Hematopoietic multipotent progenitor cell (in vitro differentiated cells): ENCODE results near the gene LCN6. TPM values are rescaled to one million over a fixed set of nuclear protein-coding genes. Genes with fewer than 3 reads are reported as not detected.
"Not testable (repeated sequence)": the region's sequence is repeated elsewhere in the genome, so short reads cannot be mapped to it uniquely, and the experiment has no call there.

Experiments used
- DNase-seq, 3 donors: peaks; one replicate each; pipeline ENCODE4 v3.0.0-alpha.2; 2011 to 2015; ENCODE audit warnings: low read depth in 2 of 3, low spot score in 2 of 3
- total RNA-seq: library from RNA; depleted of rRNA; stranded (reverse); fragments of >200 nt; gene quantifications from one replicate; pipeline ENCODE4 v1.2.3, GENCODE V29; 2012

The LCN6 gene
- total RNA-seq, 1 donor = 0.81 TPM

DNA sequence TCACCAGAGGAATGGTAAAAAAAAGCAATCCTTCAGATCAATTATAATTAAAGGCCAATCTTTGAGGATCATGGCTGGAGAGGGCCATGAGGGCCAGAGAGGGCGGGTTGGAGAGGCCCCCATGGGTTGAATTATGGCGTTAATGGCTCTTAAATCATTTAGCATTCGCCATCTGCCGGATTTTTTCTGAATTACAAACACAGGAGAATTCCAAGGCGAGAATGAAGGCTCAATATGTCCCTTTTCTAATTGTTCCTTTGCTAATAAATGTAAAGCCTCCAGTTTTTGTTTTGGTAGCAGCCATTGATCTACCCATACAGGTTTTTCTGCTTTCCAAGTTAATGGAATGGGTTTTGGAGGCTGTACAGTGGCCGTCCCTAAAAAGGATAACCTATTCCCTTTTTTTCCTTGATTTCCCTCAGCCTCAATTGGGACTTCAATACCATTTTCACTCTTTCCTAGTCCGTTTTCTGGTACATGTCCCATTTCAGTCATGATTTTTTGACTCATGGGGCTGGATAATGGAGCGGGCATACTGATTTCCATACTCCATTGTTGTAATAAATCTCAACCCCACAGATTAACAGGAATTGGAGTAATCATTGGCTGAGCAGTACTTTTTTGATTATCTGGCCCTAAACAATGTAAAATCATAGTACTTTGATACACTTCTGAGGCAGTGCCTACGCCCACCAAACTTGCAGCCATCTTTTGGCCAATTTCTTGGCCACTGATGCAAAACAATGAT lies 36.1 kb upstream of the LCN6 start:
- peak in 1 of 3 donors; percentile 61 for DNase-seq

DNA sequence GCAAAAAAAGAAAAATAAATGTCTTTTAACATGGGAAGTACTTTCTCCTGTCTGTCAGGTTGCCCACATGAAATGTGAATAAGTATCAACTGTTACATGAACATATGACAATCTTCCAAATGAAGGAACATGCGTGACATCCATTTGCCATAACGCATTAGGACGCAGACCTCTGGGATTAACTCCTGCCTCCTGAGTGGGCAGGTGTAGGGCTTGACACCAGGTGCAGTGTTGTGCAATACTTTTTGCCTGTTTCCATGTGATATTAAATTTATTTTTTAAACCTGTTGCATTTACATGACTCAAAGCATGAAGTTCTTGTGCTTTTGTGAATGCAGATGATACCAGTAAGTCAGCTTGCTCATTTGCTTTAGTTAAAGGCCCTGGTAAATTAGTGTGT lies 34.1 kb upstream of the LCN6 start:
- DNase-seq = no peak

DNA sequence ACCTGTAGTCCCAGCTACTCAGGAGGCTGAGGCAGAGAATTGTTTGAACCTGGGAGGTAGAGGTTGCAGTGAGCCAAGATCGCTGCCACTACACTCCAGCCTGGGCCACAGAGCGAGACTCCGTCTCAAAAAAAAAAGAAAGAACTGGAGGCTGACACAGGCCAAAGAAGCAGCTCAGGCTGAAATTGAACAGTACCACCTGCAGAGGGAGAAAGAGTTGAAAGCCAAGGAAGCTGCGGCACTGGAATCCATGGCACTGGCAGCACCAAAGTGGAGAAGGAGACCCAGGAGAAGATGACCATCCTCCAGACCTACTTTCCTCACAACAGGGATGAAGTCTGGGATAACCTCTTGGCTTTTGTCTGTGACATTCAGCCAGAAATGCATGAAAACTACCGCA lies 31.5 kb upstream of the LCN6 start:
- no peak for DNase-seq

DNA sequence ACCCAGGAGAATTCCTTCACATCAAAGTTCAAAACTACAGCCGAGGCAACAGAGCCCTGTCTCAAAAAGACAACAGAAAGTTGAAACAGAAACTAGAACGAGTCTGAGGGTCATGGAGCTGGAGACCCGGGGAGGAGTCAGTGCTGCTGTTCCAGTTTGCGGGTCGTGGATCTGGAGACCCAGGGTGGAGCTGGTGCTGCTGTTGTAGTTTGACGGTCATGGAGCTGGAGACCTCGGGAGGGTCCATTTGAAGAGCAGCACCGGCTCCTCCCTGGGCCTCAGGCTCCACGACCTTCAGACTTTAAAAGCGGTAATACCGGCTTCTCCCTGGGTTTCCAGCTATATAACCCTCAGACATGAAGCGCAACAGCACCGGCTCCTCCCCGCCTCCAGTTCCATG lies 29.0 kb upstream of the LCN6 start:
- DNase-seq = no peak

DNA sequence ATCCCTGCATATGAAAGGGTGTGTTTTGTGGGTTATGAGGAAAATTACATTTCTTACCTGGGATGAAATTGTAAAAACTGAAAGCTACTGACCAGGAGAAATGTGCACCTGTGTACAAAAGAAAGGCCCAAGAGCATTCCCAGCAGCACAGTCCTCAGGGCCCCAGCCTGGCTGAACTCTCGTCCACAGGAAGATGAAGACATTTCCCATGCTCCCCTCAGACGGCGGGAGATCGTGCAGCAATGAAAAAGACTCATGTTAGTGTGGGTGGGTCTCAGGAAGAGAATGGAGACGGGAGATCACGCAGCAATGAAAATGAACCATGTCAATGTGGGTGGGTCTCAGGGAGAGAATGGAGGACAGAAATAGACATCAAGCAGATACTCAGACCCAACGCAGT lies 28.6 kb upstream of the LCN6 start:
- DNase-seq = no peak

DNA sequence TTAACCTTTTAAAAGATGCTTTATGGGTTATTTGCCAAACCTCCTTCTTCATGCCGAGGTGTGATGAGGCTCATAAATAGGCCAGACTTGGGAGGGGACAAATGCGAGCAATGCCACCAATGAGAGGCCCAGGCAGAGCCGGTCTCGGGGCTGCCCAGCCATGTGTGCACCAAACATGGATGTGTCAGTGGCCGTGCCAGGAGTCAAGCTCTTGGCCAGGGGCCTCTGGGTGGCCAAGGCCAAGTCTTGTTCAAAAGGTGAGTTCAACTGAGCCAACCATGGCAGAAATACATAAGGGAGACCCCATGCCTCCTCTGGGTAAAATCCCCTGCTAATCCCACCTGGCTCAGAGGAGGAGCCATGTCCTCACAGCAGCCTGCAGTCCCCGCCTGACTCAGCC lies 26.9 kb upstream of the LCN6 start:
- DNase-seq = no peak

DNA sequence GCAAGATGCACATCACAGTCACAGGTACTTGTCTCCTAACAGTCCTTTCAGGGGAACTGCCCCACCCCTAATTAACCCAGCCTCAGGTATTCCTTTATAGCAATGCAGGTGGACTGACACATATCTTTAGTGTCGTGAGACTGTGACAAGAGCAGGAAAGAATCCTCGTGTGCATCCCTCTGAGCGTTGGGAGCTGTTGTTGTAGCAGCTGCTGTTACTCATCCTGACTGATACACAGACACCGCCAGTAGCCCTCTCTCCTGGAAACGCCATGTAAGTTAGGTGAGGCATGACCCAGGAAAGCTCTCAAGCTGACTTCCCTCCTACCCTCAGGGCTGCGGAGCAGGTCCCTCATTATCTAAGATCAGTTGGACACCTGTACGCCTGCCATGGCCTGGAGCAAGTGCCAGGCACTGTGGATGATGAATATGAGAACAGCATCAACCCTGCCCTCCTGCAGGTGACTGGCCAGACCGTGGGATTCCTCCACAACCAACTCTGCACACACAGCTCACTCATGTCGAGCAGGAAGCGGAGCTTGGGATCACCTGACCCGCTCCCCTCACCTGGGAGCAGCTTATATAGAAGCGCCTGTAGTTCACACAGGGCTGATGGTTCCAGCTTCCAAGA lies 26.2 kb upstream of the LCN6 start:
- DNase-seq = no peak

DNA sequence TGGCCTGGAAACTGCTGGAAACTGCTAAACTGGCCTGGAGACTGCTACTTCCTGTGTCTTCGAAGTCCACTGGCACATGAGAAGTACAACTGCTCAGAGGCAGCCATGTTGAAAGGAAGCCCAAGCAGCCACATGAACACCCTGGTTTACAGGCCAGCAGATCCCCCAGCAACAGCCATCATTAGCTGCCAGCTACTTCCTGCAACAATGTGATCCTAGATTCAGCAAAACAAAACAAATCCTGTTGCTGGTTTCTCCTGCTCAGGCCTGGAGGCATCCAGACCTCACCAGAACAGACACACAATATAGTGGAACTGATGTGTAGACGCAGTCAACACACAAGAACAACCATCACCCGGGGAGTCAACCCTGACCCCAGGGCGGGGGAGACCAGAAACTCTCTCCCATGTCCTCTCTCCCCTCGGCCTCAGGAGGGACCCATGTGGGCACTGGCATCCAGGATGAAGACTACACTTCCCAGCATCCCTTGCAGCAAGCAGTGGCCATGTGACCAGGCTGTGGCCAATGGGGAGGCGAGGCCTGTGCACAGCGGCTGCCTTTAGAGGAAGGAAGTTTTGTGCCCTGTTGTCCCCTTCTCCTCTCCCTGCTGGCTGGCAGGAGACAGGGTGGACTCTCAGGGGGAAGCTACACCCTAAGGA lies 25.2 kb upstream of the LCN6 start:
- DNase-seq = peak in 2 of 3 donors; percentile 69 to 72

DNA sequence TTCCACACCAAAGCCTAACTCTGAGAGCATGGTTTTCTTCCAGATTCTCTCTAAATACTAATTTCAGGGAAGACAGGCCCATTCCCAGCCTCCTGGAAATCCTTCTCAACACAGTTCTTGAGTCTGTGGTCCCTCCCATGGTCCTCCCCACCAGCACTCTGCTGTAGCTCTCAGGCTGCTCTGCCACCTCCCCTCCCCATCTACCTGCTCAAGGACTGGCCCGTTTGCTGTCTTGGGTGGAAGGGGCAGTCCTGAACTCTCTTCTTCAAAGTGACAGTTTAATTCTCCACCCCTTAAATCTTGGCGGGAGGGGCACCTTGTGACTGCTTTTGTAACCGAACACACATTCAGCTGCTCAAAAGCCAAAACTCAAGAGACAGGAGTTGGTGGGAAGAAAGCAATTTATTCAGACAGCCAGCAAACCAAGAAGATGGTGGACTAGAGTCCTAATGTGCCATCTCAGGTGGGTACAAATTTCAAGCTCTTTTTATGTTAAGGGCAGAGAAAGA lies 23.6 kb upstream of the LCN6 start:
- DNase-seq = no peak

DNA sequence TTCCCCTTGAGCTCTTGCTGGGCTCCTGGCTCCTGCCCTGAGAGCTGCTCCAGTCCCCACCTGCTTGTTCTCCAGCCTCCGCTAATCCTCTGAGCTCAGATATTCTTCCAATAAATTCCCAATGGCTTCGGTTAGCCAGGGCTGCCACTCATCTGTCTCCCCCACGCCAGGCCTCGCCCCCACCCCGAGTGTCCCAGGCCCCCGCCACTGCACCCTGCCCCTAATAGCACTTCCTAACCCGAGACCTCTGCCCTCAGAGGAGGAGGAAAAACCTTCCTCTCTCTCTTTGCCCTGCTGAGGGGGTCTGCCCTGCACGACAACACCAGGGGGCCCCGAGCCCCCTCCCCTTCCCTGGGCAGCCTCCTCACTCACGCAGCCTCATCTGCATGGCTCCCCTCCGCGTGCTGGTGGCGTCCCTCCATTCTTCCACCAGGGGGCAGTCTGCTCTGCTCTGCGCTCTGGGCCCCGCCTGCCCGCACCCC lies 21.4 kb upstream of the LCN6 start:
- DNase-seq = peak in 2 of 3 donors; percentile 42 to 60

DNA sequence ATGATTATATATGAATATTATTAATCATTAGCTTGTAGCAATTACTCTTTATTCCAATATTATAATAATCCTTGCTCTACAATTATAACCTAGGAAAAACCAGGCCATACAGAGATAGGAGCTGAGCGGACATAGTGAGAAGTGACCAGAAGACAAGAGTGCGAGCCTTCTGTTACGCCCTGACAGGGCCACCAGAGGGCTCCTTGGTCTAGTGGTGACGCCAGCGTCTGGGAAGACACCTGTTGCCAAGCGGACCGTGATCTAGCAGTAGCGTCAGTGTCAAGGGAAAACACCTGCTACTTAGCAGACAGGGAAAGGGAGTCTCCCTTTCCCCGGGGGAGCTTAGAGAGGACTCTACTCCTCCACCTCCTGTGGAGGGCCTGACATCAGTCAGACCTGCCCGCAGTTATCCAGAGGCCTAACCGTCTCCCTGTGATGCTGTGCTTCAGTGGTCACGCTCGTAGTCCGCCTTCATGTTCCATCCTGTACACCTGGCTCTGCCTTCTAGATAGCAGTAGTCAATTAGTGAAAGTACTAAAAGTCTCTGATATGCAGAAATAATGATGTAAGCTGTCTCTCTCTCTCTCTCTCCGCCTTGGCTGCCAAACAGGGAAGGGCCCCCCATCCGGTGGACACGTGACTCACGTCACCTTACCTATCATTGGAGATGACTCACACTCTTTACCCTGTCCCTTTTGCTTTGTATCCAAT lies 18.2 kb upstream of the LCN6 start:
- peak in 1 of 3 donors; percentile 46 for DNase-seq

DNA sequence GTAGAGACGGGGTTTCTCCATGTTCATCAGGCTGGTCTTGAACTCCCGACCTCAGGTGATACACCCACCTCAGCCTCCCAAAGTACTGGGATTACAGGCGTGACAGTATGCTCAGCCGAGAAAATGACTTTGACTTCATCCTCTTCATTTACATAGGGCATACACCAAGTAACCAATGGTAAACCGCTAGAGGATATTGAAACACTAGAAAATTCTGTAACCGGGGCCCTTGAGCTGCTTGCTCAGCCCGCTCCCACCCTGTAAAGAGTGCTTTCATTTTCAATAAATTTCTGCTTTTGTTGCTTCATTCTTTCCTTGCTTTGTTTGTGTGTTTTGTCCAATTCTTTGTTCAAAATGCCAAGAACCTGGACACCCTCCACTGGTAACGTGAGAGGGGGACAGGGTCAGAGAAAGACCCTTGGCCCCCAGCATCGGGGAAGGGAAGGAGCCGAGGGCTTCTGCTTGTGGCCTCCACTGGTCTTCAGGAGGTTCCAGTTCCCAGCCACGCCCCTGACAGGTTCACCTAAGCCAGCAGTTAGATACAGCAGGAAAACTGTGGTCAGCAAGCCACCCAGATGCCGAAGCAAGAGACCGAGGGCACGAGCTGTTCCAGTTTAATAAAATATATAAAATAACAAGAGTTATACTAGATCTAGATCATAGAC lies 17.6 kb upstream of the LCN6 start:
- DNase-seq = not testable (repeated sequence)

DNA sequence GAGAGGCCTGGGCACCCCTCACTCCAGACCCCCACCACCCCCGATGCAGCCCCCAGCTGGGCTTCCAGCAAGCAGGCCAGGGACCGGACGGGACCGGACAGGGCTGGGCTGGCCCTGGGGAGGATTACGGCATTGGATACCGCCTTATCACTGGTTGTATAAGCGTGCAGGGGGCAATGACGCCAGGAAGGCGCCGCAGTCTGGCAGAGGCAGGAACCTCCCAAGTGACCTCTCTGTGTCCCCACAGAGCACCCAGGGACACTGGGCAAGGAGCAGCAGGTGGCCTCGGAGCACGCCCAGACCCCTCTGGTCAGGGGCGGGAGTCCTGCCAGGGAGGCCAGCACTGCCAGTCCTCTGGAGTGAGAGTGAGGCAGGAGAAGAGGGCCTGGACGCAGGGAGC lies 16.7 kb upstream of the LCN6 start:
- no peak for DNase-seq

DNA sequence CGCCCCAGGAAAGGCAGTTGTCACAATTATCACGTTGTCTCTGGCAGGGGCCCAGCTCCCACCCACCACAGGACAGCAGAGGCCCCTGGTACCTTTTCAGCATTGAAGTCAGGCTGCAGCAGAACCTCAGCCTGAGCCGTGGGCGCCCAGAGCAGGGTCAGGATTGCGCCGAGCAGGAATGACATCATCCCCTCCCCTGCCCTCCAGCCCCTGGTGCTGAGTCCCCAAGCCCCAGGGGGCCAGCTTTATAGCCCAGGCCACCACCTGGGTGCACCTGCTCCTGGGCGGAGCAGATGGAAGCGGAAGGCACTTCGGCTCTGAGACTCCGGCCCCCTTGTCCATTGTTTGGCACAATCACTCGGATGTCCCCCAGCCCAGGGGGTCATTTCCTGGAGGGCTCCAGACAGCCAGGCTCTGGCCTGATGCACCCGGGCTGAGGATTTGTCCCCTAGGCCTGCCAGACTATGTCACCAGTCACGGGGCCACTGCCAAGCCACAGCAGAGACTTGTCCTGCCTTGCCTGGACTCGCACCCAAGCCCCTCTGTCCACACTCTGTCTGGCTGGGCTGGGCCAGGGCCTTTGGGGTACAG lies 16.1 kb upstream of the LCN6 start, which contains the start of gene LCN15:
TSS of gene LCN15 (minus strand) at position 218 of the 591 bp plus-strand sequence. CDS start at position 188, 30 bp downstream.
- DNase-seq = no peak

DNA sequence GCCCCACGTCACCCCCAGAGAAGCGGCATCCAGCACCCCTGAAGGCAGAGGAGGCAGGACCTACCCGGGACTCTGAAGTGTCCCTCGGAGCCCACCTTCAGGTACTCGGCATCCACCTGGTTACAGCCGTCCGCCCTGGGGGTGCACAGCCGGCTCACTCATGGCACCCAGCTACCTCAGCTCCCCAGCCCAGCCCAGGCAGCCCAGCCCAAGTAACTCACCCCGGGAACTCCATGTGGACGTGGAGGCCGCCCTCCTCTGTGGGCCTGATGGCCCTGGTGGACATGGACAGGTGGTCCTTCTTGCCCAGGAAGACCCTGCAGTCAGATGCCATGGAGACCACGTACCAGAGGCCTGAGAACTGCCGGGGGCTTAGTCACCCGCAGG lies 15.3 kb upstream of the LCN6 start:
- DNase-seq = no peak

DNA sequence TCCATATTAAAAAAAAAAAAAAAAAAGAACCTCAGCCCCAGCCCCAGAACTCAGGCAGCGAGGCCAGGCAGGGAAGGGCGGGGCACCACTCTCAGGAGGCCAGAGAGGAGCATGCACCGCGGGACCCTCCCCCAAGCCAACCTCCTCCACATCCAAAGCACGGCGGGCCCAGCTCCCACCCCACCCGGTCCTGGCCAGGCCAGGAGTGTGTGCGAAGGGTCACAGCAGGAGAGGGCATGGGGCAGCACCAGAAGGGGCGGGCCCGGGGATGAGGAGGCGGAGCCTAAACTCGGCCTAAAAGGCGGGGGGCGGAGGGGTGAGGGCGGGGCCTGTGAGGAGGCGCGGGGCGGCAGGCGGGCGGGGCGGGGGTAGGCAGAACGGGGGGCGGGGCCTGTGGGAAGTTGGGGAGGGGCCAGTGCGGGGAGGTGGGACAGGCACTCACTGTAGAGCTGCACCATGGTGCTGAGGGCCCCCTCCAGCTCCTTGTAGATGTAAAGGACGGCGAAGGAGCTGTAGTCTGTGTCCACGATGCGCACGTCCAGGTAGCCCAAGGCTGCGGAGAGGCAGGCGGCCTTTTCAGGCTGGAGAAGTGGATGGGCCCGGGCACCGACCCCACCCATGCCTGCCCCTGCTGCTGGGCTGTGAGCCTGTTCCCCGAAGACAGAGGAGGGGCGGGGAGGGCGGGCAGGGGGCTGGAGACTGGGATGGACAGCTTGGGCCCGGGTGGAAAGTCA lies 14.8 kb upstream of the LCN6 start:
- DNase-seq = peak in 2 of 3 donors; percentile 75 to 77

DNA sequence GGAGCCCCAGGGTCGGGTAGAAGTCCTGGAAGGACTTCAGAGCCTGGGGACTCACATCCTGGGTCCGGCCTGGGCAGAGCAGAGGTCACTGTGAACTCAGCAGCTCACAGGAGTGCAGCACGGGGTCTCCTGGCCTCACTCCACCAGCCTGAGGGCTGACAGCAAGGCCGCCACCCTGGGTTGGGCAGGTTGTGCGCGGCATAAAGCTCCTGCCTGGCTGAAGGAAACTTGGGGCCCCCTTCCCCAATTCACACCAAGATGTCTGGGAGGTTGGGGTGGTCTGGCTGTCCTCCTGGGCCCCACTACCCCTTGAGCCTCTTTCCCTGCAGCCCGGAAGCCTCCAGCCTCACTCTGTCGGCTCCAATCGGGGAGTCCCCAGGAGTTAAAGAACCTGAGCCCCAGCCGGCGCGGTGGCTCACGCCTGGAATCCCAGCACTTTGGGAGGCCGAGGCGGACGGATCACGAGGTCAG lies 13.9 kb upstream of the LCN6 start:
- no peak for DNase-seq

DNA sequence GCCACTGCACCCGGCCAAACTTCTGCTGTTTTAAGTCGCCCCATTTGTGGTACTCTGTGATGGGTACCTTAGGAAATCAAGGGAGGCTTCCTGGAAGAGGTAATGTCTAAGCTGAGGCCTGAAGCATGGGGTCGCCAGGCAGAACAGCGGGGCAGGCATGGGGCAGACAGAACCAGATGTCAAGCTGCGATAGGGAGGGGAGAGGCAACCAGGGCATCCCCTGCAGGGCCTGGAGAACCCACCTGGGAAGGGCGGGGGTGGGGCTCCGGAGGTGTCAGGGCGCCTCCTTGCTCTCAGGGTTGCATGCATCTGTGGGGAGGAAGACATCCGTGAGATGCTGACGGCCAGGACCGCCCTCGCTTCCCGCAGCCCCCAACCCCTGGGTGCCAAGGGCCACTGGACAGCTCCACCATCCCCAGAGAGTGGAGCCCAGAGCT lies 13.2 kb upstream of the LCN6 start:
- no peak for DNase-seq
